Large intestine (tissue), 3 donors: ENCODE measurements around the gene CAPN8. TPM values are rescaled to one million over a fixed set of nuclear protein-coding genes. Genes with fewer than 3 reads are reported as not detected.
A peak's percentile ranks its signal among the peaks of the same experiment; 100 is the strongest.

ENCODE experiments used
- DNase-seq, 2 donors: peaks; one replicate each; pipeline versions ENCODE4 v3.0.0 to v3.0.0-alpha.2; 2013
- H3K27ac ChIP-seq: one replicate; pipeline ENCODE4 v1.5.1; 2013; ENCODE audit warnings: low read length
- H3K27me3 ChIP-seq: 2 replicates; pipeline ENCODE4 v1.6.1; 2013; ENCODE audit warnings: low read length; ENCODE audit not compliant: control insufficient read depth, insufficient read depth
- H3K36me3 ChIP-seq: 2 replicates; pipeline ENCODE4 v1.6.1; 2013; ENCODE audit warnings: low read length; ENCODE audit not compliant: control insufficient read depth, insufficient read depth
- H3K4me1 ChIP-seq: one replicate; pipeline ENCODE4 v1.6.1; 2013; ENCODE audit warnings: low read length; ENCODE audit not compliant: control insufficient read depth, insufficient read depth
- H3K4me3 ChIP-seq: one replicate; pipeline ENCODE4 v1.5.1; 2013; ENCODE audit warnings: low read length
- H3K9me3 ChIP-seq: one replicate; pipeline ENCODE4 v1.6.1; 2013; ENCODE audit warnings: mild to moderate bottlenecking, low read depth, low read length, moderate library complexity; ENCODE audit not compliant: control insufficient read depth
- WGBS: methylation state at CpG from one replicate; pipeline ENCODE4 v1.1.5; 2013; ENCODE audit warnings: low lambda C conversion rate; ENCODE audit not compliant: insufficient coverage; 5-methylcytosine and 5-hydroxymethylcytosine counted together
- polyA plus RNA-seq: library from polyadenylated mRNA; unstranded; fragments of 120-200 nt; gene quantifications from one replicate; pipeline ENCODE4 v1.2.1, GENCODE V29; 2013

The CAPN8 gene
- polyA plus RNA-seq, 1 donor = 8.7 TPM

GRCh38 chr1:223710179-223711133 is 45.0 kb upstream of the CAPN8 start:
- DNase-seq = no peak
- Histone ChIP-seq H3K27ac (no peak overlapping the region), H3K27me3 (no peaks in the 10 kb centered on the region), H3K4me1 (peaks cover 37% of the 10 kb centered on the region), H3K9me3 (no peaks in the 10 kb centered on the region), H3K36me3 (no peaks in the 10 kb centered on the region), H3K4me3 (no peak overlapping the region)
- no CpG with 5 or more reads among the region's 12 CpGs for WGBS

GRCh38 chr1:223709598-223709997 is 44.1 kb upstream of the CAPN8 start:
- Histone ChIP-seq H3K27me3 (no peaks in the 10 kb centered on the region), H3K27ac (no peak overlapping the region), H3K9me3 (no peaks in the 10 kb centered on the region), H3K4me3 (no peak overlapping the region), H3K36me3 (no peaks in the 10 kb centered on the region), H3K4me1 (peaks cover 28% of the 10 kb centered on the region)
- WGBS = 100% methylated on average over 1 of the region's 3 CpGs
- DNase-seq = no peak

GRCh38 chr1:223708651-223709268 is 43.3 kb upstream of the CAPN8 start:
- DNase-seq = no peak
- H3K4me1 ChIP-seq = peaks cover 22% of the 10 kb centered on the region
- H3K4me3 ChIP-seq = no peak overlapping the region
- no peaks in the 10 kb centered on the region for H3K27me3 ChIP-seq
- H3K27ac ChIP-seq = no peak overlapping the region
- no peaks in the 10 kb centered on the region for H3K9me3 ChIP-seq
- no peaks in the 10 kb centered on the region for H3K36me3 ChIP-seq
- WGBS = 90% methylated on average over 3 of the region's 3 CpGs

- H3K4me1 ChIP-seq = peaks cover 19% of the 10 kb centered on the region
- peak overlapping the region; percentile 87 for H3K27ac ChIP-seq
- no peaks in the 10 kb centered on the region for H3K9me3 ChIP-seq
- no peak overlapping the region for H3K4me3 ChIP-seq
- peak; percentile 70 to 84 for DNase-seq
- no peaks in the 10 kb centered on the region for H3K36me3 ChIP-seq
- no peaks in the 10 kb centered on the region for H3K27me3 ChIP-seq
- 100% methylated on average over 2 of the region's 5 CpGs for WGBS
Measured at GRCh38 chr1:223708001-223708359, 42.5 kb upstream of the CAPN8 start.

GRCh38 chr1:223707256-223708000 is 41.9 kb upstream of the CAPN8 start:
- 20% methylated on average over 1 of the region's 6 CpGs for WGBS
- Histone ChIP-seq H3K27me3 (no peaks in the 10 kb centered on the region), H3K27ac (peak overlapping the region; percentile 87), H3K4me1 (peaks cover 19% of the 10 kb centered on the region), H3K4me3 (no peak overlapping the region), H3K36me3 (no peaks in the 10 kb centered on the region), H3K9me3 (no peaks in the 10 kb centered on the region)
- DNase-seq = peak; percentile 69 to 85

- WGBS = 20% methylated on average over 2 of the region's 12 CpGs
- Histone ChIP-seq H3K4me3 (no peak overlapping the region), H3K36me3 (no peaks in the 10 kb centered on the region), H3K27me3 (no peaks in the 10 kb centered on the region), H3K9me3 (no peaks in the 10 kb centered on the region), H3K4me1 (peaks cover 17% of the 10 kb centered on the region), H3K27ac (peak overlapping the region; percentile 87)
- DNase-seq = peak in 1 of 2 donors; percentile 49
Measured at GRCh38 chr1:223706077-223706973, 40.8 kb upstream of the CAPN8 start.

- WGBS = no CpG with 5 or more reads among the region's 8 CpGs
- H3K9me3 ChIP-seq = no peaks in the 10 kb centered on the region
- DNase-seq = no peak
- H3K4me3 ChIP-seq = no peak overlapping the region
- no peaks in the 10 kb centered on the region for H3K36me3 ChIP-seq
- peaks cover 28% of the 10 kb centered on the region for H3K4me1 ChIP-seq
- H3K27ac ChIP-seq = no peak overlapping the region
- no peaks in the 10 kb centered on the region for H3K27me3 ChIP-seq
Measured at GRCh38 chr1:223704921-223705878, 39.7 kb upstream of the CAPN8 start.

GRCh38 chr1:223703668-223704013 is 38.1 kb upstream of the CAPN8 start:
- Histone ChIP-seq H3K27me3 (no peaks in the 10 kb centered on the region), H3K4me3 (no peak overlapping the region), H3K36me3 (no peaks in the 10 kb centered on the region), H3K27ac (no peak overlapping the region), H3K4me1 (peaks cover 36% of the 10 kb centered on the region), H3K9me3 (no peaks in the 10 kb centered on the region)
- DNase-seq = no peak
- WGBS = 67% methylated on average over 1 of the region's 1 CpG
